Measurements from ENCODE around the gene PHLDA1. TPM values are rescaled to one million over a fixed set of nuclear protein-coding genes. Genes with fewer than 3 reads are reported as not detected.

PHLDA1 gene
- total and polyA plus RNA-seq, 8 donors = 15.8 to 59.3 (median 48.2) TPM

DNA sequence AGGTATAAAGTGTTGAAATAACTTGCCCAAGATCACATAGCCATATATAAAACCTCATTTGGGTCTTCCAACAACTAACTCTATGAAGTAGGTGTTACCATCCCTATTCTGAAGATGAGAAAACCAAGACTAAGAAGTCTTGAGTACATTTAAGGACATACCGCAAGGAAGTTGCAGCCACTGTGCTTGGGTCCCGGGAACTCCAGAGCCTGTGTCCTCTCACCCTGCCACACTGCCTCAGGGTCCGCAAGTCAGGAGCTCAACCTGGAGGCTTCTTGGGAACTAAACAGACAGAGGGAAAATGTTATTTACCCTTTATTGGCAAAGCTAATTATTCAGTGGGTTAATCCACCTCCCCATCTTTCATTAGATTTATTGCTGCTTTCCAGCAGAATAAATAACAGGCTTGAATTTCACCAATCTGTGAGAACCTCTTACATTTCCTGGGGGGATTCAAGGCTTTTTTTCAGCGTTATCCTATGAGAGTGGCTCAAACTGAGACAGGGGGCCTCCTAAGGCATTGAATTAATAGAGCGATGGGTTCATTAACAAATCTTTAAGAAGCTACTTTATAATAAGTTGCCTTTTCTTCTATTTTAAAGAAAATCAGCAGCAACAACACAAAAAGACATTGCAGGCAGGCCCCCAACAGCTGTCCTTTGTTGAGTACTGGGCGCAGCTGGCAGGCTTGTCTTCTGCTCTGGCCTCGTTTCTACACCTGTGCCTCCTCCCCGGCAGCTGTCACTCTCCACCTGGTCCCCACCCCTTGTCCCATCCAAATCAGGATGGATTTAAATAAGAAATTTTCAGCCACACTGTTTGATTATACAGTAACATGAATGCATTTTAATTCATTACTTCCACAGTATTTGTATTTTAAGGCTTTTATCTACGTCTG is 25.3 kb downstream of the PHLDA1 start:
- intact Hi-C loops (cut with DNase I) = no loop called here
- Histone ChIP-seq H3K9me3 (no peaks in the 10 kb centered on the region), H3K36me3 (no peaks in the 10 kb centered on the region), H3K27me3 (no peaks in the 10 kb centered on the region), H3K4me1 (peaks cover 0 to 8% of the 10 kb centered on the region in 2 donors), H3K4me3 (no peak overlapping the region), H3K27ac (no peak overlapping the region)
- DNase-seq = no peak
- no peak for ATAC-seq
- TF ChIP-seq, protein P1, sequence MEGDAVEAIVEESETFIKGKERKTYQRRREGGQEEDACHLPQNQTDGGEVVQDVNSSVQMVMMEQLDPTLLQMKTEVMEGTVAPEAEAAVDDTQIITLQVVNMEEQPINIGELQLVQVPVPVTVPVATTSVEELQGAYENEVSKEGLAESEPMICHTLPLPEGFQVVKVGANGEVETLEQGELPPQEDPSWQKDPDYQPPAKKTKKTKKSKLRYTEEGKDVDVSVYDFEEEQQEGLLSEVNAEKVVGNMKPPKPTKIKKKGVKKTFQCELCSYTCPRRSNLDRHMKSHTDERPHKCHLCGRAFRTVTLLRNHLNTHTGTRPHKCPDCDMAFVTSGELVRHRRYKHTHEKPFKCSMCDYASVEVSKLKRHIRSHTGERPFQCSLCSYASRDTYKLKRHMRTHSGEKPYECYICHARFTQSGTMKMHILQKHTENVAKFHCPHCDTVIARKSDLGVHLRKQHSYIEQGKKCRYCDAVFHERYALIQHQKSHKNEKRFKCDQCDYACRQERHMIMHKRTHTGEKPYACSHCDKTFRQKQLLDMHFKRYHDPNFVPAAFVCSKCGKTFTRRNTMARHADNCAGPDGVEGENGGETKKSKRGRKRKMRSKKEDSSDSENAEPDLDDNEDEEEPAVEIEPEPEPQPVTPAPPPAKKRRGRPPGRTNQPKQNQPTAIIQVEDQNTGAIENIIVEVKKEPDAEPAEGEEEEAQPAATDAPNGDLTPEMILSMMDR (IDR thresholded peaks at IDR 0.05) = no peak

DNA sequence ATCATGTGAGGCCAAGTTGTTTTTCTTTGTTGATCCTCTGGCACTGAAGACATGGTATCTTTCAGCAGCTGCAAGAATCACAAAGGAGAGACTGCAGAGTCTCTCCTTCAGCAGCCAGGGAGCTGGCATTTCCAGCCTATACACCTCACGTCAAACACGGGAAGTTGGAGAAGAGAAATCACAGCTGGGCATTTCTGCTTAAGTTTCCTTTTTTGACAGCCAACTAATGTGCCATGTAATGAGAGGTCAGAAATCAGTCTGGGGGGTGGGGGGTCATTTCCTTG is 28.3 kb downstream of the PHLDA1 start:
- intact Hi-C loops (cut with DNase I) = no loop called here
- Histone ChIP-seq H3K27me3 (no peaks in the 10 kb centered on the region), H3K4me1 (no peaks in the 10 kb centered on the region), H3K9me3 (no peaks in the 10 kb centered on the region), H3K4me3 (no peak overlapping the region), H3K27ac (no peak overlapping the region), H3K36me3 (no peaks in the 10 kb centered on the region)
- DNase-seq (no peak), ATAC-seq (no peak)
- TF ChIP-seq, protein P1 (IDR thresholded peaks at IDR 0.05) = no peak

DNA sequence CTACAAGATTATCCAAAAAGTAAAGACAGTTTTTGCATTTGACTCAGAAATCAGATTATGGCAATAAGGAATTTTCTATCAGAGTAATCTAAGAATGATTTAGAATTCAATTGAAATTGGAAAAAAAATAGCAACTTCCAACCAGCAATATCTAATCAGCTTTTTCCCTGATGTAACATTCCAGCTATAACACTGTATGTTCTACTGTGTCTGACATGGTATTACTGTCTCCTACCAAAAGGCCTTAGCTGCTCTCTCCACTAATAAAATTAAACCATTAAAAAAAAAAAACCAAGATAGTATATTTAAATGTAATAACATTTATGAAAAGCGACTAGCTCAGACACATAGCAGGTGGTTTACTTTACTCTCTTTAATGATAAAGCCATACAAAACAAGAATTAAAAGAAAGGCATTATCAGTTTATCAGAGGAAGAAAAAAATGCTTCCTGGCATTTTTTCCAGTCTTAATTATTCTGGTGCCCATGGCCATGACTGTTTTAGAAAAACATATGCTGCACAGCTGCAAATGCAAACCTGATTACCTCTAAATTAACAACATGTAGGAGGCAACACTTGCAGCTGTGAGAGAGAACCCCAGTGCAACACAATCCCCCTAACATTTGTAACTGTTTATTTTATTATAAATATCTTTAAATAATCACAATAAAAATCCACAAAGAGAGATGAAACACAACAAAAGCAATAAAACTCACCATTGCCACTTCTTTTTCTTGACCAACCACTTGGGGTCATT is 28.8 kb downstream of the PHLDA1 start:
- ATAC-seq (no peak), DNase-seq (no peak)
- H3K4me3 ChIP-seq = no peak overlapping the region
- H3K4me1 ChIP-seq = no peaks in the 10 kb centered on the region
- H3K36me3 ChIP-seq = no peaks in the 10 kb centered on the region
- no peak overlapping the region for H3K27ac ChIP-seq
- no peaks in the 10 kb centered on the region for H3K9me3 ChIP-seq
- TF ChIP-seq, protein P1 (IDR thresholded peaks at IDR 0.05) = no peak
- intact Hi-C loops (cut with DNase I) = no loop called here
- no peaks in the 10 kb centered on the region for H3K27me3 ChIP-seq

DNA sequence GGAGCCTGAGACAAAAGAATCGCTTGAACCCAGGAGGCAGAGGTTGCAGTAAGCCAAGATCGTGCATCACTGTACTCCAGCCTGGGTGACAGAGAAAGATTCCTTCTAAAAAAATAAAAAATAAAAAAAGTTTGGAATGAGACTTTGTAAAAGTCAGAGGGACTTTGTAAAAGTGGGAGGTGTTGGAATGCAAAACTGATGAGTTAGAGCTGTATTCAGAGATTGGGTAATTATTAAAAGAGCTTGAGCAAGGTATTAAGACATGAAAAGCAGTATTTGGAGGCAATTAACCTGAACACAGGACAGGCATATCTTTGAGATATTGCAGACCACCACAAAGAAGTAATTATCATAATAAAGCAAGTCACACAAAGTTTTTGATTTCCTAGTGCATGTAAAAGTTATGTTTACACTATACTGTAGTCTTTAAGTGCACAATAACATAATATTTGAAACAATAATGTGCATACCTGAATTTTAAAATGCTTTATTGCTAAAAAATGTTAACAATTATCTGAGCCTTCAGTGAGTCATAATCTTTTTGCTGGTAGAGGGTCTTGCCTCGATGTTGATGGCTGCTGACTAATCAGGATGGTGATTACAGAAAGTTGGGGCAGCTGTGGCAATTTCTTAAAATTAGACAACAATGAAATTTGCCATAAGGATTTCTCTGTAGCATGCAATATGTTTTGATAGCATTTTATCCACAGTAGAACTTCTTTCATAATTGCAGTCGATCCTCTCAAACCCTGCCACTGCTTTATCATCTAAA is 33.1 kb downstream of the PHLDA1 start:
- Histone ChIP-seq H3K27ac (no peak overlapping the region), H3K27me3 (no peaks in the 10 kb centered on the region), H3K9me3 (no peaks in the 10 kb centered on the region), H3K36me3 (no peaks in the 10 kb centered on the region), H3K4me1 (no peaks in the 10 kb centered on the region), H3K4me3 (no peak overlapping the region)
- TF ChIP-seq, protein P1 (IDR thresholded peaks at IDR 0.05) = no peak
- intact Hi-C loops (cut with DNase I) = no loop called here
- ATAC-seq (no peak), DNase-seq (no peak)

DNA sequence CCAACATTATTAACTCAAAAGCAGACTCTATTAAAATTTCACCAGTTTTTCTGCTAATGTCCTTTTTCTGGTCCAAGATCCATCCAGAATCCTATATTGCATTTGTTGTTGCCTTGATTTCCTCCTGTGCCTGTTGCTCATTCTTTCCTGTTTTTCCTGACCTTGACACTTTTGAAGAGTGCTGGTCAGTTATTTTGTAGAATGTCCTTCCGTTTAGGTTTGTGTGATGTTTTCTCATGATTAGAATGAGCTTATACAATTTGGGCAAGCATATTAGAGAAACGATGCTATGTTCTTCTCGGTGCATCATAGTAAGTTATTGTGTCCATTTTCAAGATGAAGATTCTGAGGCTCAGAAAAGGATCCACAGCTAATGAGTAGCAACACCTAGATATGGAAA is 33.9 kb downstream of the PHLDA1 start:
- intact Hi-C loops (cut with DNase I) = no loop called here
- Histone ChIP-seq H3K36me3 (no peaks in the 10 kb centered on the region), H3K4me1 (no peaks in the 10 kb centered on the region), H3K27me3 (no peaks in the 10 kb centered on the region), H3K27ac (no peak overlapping the region), H3K9me3 (no peaks in the 10 kb centered on the region), H3K4me3 (no peak overlapping the region)
- ATAC-seq (no peak), DNase-seq (no peak)
- TF ChIP-seq, protein P1 (IDR thresholded peaks at IDR 0.05) = no peak
